GM19438 (cell line): ENCODE data around the gene C14orf119.

ENCODE experiments used
- ATAC-seq: cut with Tn5 transposase; IDR thresholded peaks from one replicate; pipeline ENCODE4 v1.9.1; 2021; ENCODE audit warnings: low read depth; ENCODE audit not compliant: unreplicated experiment

Gene C14orf119

DNA sequence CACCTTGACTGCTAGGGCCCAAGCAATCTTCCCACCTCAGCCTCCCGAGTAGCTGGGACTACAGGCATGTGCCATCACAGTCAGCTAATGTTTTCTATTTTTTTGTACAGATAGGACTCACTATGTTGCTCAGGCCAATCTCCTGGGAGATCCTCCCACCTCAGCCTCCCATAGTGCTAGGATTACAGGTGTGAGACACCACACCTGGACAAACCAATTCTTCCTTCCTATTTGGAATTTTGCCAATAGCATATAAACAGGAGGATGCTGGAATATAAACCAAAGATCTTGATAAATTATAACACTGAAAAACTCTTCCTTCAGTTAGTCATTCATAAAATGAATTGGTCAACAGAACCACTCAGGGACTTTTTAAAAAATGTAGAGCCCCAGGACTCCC lies 8.7 kb upstream of the C14orf119 start:
- ATAC-seq: no peak

DNA sequence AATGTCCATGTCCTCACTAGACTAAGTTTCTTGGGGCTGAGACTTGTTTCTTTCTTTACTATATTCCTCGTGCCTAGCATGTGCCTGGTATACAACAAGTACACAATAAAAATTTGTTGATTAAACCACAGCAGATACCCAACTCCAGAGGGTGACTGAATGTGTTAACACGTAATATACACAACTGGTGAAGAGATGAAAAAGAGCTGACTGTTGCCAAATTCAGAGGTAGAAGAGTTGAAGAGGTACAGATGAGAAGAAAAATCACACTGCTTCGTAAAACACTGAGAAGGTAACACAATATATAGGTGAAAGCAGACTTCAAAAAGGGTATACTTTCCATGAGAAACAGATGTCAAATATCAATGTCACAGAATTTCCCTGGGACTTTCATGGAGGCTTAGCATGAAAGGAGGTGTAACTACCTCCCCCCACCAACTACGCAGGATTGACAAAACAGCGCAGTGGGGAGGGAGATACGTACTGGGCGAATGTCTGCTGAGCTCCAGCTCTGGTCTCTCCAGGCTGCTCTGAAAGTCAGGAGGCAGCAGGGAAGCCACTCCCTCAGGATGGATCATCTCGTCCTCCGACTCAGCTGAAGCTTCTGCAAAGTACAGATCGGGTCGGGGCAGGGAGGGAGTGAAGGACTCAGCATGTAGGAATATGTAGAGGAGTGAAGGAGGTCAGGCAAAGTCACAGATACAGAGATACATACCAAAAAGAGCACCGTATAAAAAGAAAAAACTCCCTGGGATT lies 5.6 kb upstream of the C14orf119 start:
- ATAC-seq: no peak

DNA sequence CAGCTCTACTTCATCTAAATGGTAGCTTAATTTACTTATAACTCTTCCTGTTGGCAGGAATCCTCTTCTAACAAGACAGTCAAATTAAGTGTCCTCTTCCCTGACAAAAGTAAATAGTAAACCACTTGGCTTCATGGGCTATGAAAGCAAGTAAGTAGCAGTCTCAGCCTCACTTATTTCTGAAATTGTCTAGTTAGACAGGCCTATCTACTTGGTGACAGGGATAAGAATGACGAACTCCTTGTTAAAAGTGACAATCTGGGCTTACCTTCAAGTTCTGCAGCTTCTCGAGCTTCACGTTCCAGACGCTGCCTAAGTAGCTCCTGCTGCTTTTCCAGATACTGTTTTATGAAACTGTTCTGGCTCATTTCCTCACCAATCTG lies 5.1 kb upstream of the C14orf119 start:
- ATAC-seq: no peak

DNA sequence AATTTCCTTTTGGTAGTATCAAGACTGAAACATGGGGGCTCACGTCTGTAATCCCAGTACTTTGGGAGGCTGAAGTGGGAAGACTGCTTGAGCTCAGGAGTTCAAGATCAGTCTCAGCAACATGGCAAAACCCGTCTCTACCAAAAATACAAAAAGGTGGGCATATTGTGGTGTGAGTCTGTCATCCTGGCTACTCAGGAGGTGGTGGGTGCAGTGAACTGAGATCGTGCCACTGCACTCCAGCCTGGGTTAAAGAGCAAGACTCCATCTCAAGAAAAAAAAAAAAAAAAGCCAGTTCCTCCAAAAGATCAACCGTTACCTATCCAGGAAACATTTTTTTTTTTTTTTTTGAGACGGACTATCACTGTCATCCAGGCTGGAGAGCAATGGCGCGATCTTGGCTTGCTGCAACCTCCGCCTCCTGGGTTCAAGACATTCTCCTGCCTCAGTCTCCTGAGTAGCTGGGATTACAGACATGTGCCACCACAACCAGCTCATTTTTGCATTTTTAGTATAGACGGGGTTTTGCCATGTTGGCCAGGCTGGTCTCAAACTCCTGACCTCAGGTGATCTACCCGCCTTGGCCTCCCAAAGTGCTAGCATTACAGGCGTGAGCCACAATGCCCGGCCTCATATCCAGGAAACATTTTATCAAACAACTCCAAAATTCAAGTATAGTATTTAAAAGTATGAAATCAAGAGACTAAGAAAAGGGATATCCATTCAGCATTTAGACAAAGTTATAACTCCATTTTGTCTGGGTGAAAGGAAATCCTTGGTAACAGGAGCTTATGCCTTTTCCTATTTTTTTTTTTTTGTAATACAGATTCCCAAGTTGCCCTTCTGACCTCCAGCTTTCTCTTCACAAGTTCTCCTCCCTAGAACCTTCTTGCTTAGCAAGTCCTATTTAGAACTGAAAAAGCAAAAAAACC lies 3.7 kb upstream of the C14orf119 start:
- ATAC-seq: no peak

DNA sequence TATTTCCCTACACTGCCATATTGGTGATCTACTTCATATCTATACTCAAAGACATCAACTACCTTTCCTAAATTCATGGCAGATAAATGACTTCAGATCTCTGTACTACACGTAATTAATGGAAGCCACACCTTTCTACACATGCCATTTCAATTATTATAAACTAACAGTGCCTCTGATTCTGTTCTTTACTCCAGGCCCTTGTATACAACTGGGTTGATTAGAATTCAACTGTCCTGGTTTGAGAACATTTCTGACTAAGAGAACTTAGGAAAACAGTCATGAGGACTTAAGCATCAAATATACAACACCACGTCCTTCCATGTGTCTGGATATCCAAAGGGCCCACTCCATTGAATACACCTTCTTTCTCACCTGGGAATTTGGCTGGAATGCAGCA lies 2.2 kb upstream of the C14orf119 start:
- ATAC-seq: no peak

DNA sequence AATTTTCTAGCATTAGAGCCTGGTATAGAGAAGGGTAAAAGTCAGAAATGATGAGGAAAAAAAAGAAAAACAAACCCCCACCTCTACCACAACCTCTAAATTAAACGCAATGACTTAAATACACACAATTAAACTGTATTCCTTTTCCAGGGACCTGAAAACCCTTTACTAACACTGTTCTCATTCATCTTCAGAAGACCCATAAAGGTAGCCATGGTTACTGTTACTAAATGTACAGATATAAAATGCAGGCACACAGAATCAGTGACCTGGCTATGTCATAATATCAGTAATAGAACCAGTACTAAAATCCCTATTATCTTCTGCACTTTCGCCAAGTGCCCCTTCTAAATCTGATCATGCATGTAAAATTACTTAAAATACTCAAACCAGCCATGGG lies 1.8 kb upstream of the C14orf119 start:
- ATAC-seq: no peak

DNA sequence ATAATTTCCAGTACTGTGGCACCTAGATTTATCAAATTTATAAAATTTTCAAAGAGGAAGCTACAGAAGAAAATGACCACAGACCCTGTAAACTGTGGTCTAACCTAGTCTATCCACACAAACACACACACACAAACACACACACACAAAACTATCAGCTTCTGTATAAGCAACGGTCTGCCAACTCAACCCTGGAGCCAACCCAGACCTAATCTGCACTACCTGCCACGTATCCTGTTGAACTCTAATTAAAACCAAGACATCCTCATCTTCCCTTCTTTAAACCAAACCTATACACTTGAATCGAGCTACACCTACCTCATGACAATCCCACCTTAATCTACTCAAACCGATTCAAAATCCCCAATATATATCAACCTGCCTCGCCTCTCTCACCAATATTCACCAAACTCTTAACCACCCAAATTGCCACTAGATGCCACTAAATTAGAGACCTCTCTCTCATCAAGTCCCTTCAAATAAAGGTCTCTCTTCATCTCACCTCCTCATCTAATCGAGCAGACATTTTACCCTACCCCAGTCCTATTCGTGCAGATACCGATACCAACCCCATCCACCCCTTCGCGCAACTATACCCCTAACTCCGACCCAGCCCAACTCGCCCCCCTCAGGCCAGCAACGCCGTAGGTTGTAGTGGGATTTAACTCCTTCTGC lies 1.2 kb upstream of the C14orf119 start:
- ATAC-seq: no peak

DNA sequence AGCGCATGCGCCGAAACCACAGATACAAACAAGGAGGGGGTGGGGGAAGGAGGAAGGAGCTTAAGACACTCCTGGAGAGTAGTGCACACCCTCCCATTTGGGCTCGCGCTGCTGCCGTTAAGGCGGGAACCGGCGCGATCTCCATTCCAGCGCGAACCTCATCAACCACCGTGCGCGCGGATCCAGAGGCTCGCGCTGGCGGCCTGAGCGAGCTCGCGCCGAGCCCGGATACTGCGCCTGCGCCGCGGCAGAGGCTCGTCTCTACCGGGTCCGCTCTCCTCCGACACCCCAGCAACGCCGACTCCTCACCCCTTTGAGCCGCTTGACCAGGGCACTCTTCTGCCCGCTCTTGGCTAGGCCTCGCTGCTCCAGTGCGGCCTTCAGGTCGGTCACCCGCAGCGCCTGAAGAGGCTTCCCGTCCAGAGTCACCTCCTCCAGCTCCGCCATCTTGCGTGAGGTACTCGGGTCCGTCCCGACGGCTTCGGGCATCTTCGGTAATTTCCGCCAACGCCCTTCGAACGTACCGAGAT lies 574 bp upstream of the C14orf119 start, which contains the start of gene ACIN1:
Gene ACIN1, minus strand, starts transcription at position 471 of the 530 bp plus-strand sequence. Its CDS starts 24 bp downstream, at position 447.
- peak; percentile 36 for ATAC-seq

DNA sequence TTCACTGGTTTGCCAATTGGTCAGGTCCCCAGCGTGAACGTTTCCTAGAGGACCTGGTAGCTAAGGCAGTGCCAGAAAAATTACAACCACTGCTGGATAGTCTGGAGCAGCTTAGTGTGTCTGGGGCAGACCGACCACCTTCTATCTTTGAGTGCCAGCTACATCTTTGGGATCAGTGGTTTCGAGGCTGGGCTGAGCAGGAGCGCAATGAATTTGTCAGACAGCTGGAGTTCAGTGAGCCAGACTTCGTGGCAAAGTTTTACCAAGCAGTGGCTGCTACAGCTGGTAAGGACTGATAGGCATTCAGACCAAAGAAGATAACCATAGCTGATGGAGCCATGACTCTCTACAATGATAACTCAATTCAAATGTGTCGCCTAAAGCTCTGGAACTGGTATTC lies 2.5 kb downstream of the C14orf119 start:
- ATAC-seq: no peak

DNA sequence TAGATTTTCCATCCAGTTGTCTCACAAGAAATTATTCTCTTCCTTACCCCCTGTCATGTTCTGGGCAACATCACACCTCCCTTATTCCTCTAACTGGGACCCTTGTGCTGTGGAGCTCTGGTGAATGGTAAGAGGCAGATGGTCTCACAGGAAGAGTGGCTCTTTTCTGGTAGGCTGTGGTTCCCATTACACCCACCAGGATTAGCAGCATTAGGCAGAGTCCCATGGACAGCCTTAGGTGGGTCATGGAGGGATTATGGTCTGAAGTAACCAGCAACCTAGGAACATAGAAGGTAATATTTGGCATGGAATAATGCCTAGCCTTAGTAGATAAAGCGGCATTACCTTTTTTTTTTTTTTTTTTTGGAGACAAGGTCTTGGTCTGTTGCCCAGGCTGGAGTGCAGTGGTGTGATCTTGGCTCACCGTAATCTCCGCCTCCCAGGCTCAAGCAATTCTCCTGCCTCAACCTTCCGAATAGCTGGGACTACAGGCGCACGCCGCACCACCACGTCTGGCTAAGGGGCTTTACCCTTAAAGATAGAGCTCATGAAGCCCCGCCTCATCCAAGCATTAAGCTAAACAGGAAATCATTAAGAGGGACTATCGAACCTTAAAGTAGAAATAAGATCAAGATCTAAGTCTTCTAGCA lies 4.0 kb downstream of the C14orf119 start:
- ATAC-seq: no peak

DNA sequence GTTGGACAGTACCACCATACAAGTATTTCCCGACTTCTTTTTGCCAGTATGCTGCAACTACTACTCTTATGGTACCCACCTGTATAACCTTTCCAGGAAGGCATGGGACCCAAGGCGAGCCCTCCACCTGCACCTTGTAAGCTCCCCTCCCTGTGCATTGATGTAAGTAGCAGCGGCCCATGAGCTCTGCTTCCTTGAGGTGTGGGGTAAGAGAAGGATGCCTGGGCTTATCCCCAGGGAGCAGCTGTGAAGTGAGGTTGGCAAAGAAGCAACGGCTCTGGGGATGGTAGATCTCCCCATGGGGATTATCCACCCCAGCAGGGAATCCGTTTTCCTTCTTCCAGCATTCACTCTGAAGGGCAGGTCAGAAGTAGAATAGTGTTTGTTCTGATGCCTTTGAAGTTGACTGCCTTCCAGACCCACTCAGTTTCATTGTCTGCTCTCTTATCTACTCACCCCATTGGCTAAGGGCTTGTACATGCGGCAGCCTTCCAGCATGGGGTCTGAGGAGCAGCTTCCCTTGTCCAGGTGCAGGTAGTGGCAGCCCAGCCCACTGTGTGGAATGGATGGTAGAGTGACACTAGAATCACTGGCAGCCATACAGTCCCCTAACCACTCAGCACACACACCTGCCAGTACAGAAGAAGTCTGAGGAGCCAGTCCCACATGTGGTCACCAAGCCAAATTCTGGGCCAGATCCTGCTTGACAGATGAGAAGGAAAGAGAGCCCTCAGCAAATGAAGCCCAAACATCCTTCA lies 6.1 kb downstream of the C14orf119 start:
- no peak for ATAC-seq

DNA sequence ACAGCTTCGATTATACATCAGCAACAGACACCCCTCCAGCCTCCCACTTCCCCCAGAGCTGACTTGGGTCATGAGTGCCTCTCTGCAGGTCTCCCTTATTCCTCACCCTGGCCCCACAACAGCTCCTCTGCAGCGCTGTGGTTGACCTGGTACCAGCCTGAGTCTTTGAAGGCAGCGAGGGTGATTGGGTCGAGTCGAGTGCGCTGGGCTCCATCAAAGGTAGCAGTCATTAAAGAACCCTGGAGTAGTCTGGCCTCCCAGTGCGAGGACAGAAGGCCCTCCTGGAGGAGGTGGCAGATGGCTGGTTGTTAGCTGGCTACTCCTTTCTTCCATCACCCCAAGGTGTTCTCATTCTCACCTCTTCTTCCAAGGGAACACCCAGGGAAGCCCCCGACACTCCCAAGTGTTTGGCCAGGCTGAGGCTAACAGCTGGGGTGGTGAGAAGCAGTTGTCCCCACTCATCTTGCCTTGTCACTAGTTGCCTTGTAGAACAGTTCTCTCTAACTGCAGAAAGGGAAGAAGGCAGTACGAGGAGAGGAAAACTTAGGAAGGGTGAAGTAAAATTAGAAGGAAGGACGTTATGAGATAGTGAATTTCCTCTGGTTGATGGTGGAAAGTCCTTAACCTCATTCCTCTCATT lies 6.8 kb downstream of the C14orf119 start:
- ATAC-seq: no peak

DNA sequence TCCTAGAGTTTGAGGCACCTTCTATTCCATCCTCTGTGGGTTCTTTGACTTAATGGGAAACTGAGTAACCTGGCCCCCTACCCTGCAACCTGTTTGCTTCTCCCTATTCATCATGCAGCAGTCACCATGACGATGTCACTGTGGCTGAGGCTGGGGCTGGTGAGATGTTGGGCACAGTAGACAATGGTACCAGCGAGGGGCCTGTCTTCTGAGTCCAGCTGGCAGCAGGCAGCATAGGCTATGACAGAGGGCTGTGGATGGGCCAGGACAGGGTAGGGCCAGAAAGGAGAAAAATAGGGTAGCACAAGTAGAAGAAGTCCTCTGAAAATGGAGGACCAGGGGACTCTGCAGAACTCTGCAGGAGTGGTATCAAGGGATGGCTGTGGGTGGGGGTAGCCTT lies 7.5 kb downstream of the C14orf119 start:
- ATAC-seq: no peak

DNA sequence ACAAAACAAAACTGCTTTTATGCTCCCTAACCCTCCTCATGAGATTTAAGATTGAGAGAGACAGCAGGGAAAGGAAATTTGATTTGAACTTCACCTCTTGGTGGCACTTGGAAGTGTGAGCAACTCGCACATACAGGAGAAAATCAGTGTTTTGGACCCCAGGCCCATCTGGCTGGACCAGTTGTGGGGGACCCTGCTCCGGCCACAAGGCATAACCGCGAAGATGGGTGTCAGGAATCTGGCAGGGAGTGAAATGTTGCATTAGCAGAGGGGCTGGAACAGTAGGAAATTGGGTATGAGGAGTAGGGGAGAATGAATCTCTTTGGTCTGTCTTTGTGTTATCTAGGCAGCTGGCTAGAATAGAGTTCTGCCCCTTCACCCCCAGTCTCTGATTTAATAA lies 8.3 kb downstream of the C14orf119 start:
- ATAC-seq: no peak

DNA sequence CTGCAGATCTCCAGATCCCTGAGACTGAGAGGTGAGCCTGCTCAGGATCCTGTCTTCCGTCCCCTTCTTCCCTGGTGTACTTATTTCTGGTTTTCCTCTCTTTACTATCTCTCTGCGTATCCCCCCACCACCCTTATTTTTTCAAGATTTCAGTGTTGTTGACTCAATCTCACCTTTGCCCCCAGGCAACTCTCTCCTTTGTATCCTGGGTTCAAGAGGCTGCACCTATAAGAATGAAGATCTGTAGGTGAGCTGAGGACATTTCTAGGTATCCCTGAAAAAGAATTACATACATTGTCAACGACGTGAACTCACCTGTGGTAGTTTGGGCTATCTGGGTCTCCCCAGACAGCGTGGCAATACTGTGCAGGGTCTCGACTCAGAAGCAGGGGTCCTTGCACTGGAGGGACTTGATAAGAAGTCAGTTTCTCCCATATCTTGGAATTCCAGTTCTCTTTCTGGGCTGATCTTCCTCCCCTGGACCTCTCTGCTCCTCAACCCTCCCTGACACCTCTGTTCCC lies 8.8 kb downstream of the C14orf119 start:
- ATAC-seq: no peak

DNA sequence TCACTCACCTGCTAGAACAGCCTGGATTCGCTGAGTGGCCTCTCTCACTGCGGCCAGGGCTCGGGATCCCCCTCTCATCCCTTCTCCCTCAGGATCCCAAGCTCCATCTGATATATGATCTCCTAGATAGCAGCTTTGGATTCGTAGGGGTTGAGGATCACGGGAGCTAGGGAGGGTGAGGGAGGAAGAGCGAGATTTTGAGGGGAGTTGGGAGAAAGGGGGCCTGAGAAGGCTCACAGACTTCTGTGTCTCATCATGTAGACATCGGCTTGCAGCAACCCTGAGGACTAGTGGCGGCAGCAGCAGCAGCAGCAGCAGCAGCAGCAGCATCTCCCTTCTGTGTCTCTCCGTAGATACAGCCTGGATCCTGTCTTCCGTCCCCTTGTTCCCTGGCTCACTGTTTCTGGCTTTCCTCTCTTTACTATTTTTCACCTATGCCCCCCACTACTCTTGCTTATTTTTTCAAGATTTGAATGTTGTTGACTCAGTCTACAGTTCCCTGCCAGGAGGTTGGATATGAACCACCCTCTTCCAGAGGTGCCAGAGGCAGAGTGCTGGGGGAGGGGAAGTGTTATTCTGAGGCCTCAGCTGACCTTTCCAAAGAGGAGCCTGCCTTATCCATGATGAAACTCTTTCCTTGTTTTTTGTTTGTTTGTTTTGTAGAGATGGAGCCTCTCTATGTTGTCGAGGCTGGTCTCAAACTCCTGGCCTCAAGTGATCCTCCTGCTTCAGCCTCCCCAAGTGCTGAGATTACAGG lies 9.5 kb downstream of the C14orf119 start, which contains the start of gene CIROP:
Gene CIROP, minus strand, starts transcription at position 399 of the 757 bp plus-strand sequence. Its CDS starts 69 bp downstream, at position 330.
- no peak for ATAC-seq

DNA sequence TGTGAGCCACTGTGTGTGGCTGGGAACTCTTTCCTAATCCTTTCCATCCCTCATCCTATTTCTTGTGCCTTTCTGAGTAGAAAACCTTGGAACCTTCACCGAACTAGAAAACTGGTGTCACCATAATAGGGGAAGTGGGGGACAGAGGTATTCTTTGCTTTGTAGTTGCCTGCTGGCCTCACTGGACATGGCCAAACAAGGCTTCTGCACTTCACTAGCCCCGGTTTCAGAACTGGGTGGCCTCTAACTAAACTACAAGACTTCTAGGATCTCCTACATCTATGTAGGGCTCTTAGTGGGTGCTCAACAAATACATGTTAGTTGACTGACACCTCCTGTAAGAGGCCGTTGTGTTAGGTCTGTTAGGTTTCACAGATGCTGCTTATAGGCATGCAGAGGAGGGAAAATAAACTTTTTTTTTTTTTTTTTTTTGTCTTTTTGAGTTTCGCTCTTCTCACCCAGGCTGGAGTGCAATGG lies 10.1 kb downstream of the C14orf119 start:
- no peak for ATAC-seq

DNA sequence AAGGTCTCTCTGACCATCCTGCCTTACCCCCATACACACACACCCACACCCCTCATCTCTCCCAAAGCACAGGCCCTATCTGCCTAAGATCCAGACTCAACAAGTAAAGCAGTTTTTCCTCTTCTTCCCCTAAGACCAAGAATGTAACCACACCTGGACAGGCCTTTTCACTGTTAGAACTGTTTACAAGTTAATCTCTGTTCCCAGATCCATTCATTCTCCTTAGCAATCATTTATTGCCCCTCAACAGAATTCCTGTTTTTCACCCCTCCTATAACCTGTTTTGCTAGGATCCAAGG lies 11.4 kb downstream of the C14orf119 start:
- ATAC-seq: no peak
